Measurements from ENCODE around the gene AOPEP. TPM values are rescaled to one million over a fixed set of nuclear protein-coding genes. Genes with fewer than 3 reads are reported as not detected.

AOPEP gene
- total and polyA plus RNA-seq, 2 of the 13 experiments (the other 11 are each of a cell fraction or from before 2014, with no cell fraction given), result 22.2 to 41.6 TPM

GRCh38 chr9:95024097-95024671 lies 297.7 kb downstream of the AOPEP start (continued):
- TF ChIP-seq ZNF407 (CRISPR knock-in tag; IDR thresholded peaks at IDR 0.05; ENCODE audit: not compliant biosample characterization) (no peak), ZNF564 (CRISPR knock-in tag; IDR thresholded peaks at IDR 0.05) (no peak), ZMYM4 (CRISPR knock-in tag; IDR thresholded peaks at IDR 0.05) (peak; percentile 75), E2F5 (CRISPR knock-in tag; conservative IDR thresholded peaks at IDR 0.05) (no peak), RNF219 (CRISPR knock-in tag; IDR thresholded peaks at IDR 0.05) (no peak), CSRNP1 (CRISPR knock-in tag; IDR thresholded peaks at IDR 0.05) (no peak), ZNF235 (CRISPR knock-in tag; IDR thresholded peaks at IDR 0.05; ENCODE audit: borderline replicate concordance) (no peak), TAF15 (IDR thresholded peaks at IDR 0.05; ENCODE audit: low read depth, low read length, poor library complexity, severe bottlenecking) (no peak), ZBTB2 (CRISPR knock-in tag; IDR thresholded peaks at IDR 0.05; ENCODE audit: low read depth) (no peak), PRMT3 (CRISPR knock-in tag; IDR thresholded peaks at IDR 0.05; ENCODE audit: borderline replicate concordance, low read depth) (no peak), ZBTB38 (CRISPR knock-in tag; IDR thresholded peaks at IDR 0.05) (peak; percentile 61), ZKSCAN5 (CRISPR knock-in tag; IDR thresholded peaks at IDR 0.05) (no peak), HNRNPUL1 (IDR thresholded peaks at IDR 0.05; ENCODE audit: low read depth, low read length) (no peak), ZNF841 (CRISPR knock-in tag; IDR thresholded peaks at IDR 0.05; ENCODE audit: borderline replicate concordance) (no peak)
